IMR-90 (cell line): ENCODE results near the gene NCAM1. TPM values are rescaled to one million over a fixed set of nuclear protein-coding genes. Genes with fewer than 3 reads are reported as not detected.

Experiments used
- ATAC-seq: fragments of 200-7000 bp; cut with Tn5 transposase; 2 replicates; pipeline ENCODE4 v1.9.1; 2020; ENCODE audit warnings: low read depth, mild to moderate bottlenecking, moderate library complexity
- BruUV-seq: library from RNA; stranded (reverse); fragments of 400-500 nt; replicated peaks from 2 replicates; lab custom pipeline; 2021; lab: Mats Ljungman, UMichigan
- CTCF ChIA-PET: fragments of 300-600 bp; formaldehyde crosslinking; extraction: SDS; loops from one replicate; lab custom pipeline; 2021; ENCODE audit warnings: antibody characterized with exemption; lab: Yijun Ruan, JAX
- POLR2A ChIA-PET: fragments of 300-600 bp; sonication (Branson Sonifier 250); formaldehyde crosslinking; loops from one replicate; lab custom pipeline; 2022; ENCODE audit warnings: antibody characterized with exemption; ENCODE audit not compliant: unreplicated experiment; lab: Charles Lee
- DNase-seq: peaks from one replicate; pipeline ENCODE4 v3.0.0; 2013
- H2AFZ ChIP-seq: replicated peaks from 2 replicates; pipeline ENCODE3; 2013; ENCODE audit warnings: low read length, mild to moderate bottlenecking; ENCODE audit not compliant: poor library complexity
- H2AK5ac ChIP-seq: 2 replicates; pipeline ENCODE4 v1.6.1; 2013; ENCODE audit warnings: low read depth, low read length, inconsistent platforms
- H2AK9ac ChIP-seq: replicated peaks from 2 replicates; pipeline ENCODE3; 2013; ENCODE audit warnings: mild to moderate bottlenecking, low read depth, low read length, moderate library complexity; ENCODE audit not compliant: poor library complexity
- H2BK120ac ChIP-seq: 2 replicates; pipeline ENCODE4 v1.6.1; 2013; ENCODE audit warnings: low read depth, low read length, inconsistent platforms
- H2BK15ac ChIP-seq: 3 replicates; pipeline ENCODE4 v1.6.1; 2013; ENCODE audit warnings: low read depth, low read length, inconsistent platforms
- H2BK20ac ChIP-seq: 2 replicates; pipeline ENCODE4 v1.6.1; 2013; ENCODE audit warnings: low read depth, mild to moderate bottlenecking, inconsistent platforms, low read length, moderate library complexity
- H2BK5ac ChIP-seq: 2 replicates; pipeline ENCODE4 v1.6.1; 2013; ENCODE audit warnings: mild to moderate bottlenecking, low read depth, low read length, inconsistent platforms; ENCODE audit not compliant: poor library complexity, severe bottlenecking
- H3K14ac ChIP-seq: replicated peaks from 2 replicates; pipeline ENCODE4 v1.6.1; 2013; ENCODE audit warnings: low read depth, low read length, inconsistent platforms
- H3K18ac ChIP-seq: 2 replicates; pipeline ENCODE4 v1.6.1; 2013; ENCODE audit warnings: low read depth, low read length, control low read depth
- H3K23ac ChIP-seq: 2 replicates; pipeline ENCODE4 v1.6.1; 2013; ENCODE audit warnings: low read depth, low read length, inconsistent platforms
- H3K27ac ChIP-seq: 2 replicates; pipeline ENCODE4 v1.5.1; 2013; ENCODE audit warnings: mild to moderate bottlenecking, control low read depth, low read length; ENCODE audit not compliant: insufficient read depth
- H3K27me3 ChIP-seq: 2 replicates; pipeline ENCODE4 v1.6.1; 2013; ENCODE audit warnings: low read length; ENCODE audit not compliant: control insufficient read depth, insufficient read depth
- H3K36me3 ChIP-seq: 2 replicates; pipeline ENCODE4 v1.6.1; 2013; ENCODE audit warnings: low read length, mixed read lengths; ENCODE audit not compliant: control insufficient read depth, insufficient read depth
- H3K4ac ChIP-seq: 2 replicates; pipeline ENCODE4 v1.6.1; 2013; ENCODE audit warnings: low read depth, low read length, inconsistent platforms
- H3K4me1 ChIP-seq: 2 replicates; pipeline ENCODE4 v1.6.1; 2013; ENCODE audit warnings: low read length, mixed read lengths; ENCODE audit not compliant: control insufficient read depth, insufficient read depth
- H3K4me2 ChIP-seq: 2 replicates; pipeline ENCODE4 v1.6.1; 2013; ENCODE audit warnings: low read depth, mild to moderate bottlenecking, control low read depth, low read length, moderate library complexity
- H3K4me3 ChIP-seq: 2 replicates; pipeline ENCODE4 v1.5.1; 2013; ENCODE audit warnings: low read depth, mild to moderate bottlenecking, control low read depth, low read length, moderate library complexity; ENCODE audit not compliant: insufficient read depth
- H3K56ac ChIP-seq: 2 replicates; pipeline ENCODE4 v1.6.1; 2013; ENCODE audit warnings: low read length, inconsistent platforms; ENCODE audit not compliant: insufficient read depth; ENCODE audit errors: extremely low read depth
- H3K79me1 ChIP-seq, 2 experiments: 2 replicates each; pipeline ENCODE4 v1.6.1; 2013; ENCODE audit warnings: low read length in 2 of 2, inconsistent platforms in 1 of 2, low read depth in 1 of 2
- H3K9ac ChIP-seq: 2 replicates; pipeline ENCODE4 v1.6.1; 2013; ENCODE audit warnings: low read depth, low read length, control low read depth
- H3K9me1 ChIP-seq: 2 replicates; pipeline ENCODE4 v1.6.1; 2013; ENCODE audit warnings: low read length, inconsistent platforms; ENCODE audit not compliant: insufficient read depth
- H3K9me3 ChIP-seq: 2 replicates; pipeline ENCODE4 v1.6.1; 2013; ENCODE audit warnings: low read length; ENCODE audit not compliant: control insufficient read depth, insufficient read depth
- H4K20me1 ChIP-seq: 2 replicates; pipeline ENCODE4 v1.6.1; 2013; ENCODE audit warnings: low read length, inconsistent platforms; ENCODE audit not compliant: insufficient read depth
- H4K5ac ChIP-seq: 2 replicates; pipeline ENCODE4 v1.6.1; 2013; ENCODE audit warnings: mild to moderate bottlenecking, low read depth, low read length, control low read depth
- H4K8ac ChIP-seq, 2 experiments: 2 replicates each; pipeline ENCODE4 v1.6.1; 2013; ENCODE audit warnings: low read depth in 2 of 2, low read length in 2 of 2, control low read depth in 1 of 2, inconsistent platforms in 1 of 2
- H4K91ac ChIP-seq: 2 replicates; pipeline ENCODE4 v1.6.1; 2013; ENCODE audit warnings: low read depth, low read length, inconsistent platforms; ENCODE audit not compliant: insufficient read depth
- CEBPB ChIP-seq: IDR thresholded peaks from 2 replicates; pipeline ENCODE4 v1.6.1; 2012; ENCODE audit warnings: low read depth, low read length, improper control_type of control experiment
- SMC3 ChIP-seq: fragments of 150-350 bp; IDR thresholded peaks from 2 replicates; pipeline ENCODE4 v1.6.1; 2016; ENCODE audit warnings: low read depth, mild to moderate bottlenecking, antibody characterized with exemption, low read length, moderate library complexity
- WGBS, 2 experiments: methylation state at CpG; one replicate each; pipeline versions ENCODE4 v1.1.5 to v1.1.7; 2013; ENCODE audit warnings: missing lambda C conversion rate in 2 of 2; ENCODE audit not compliant: insufficient read length in 1 of 2; ENCODE audit errors: extremely low coverage in 2 of 2; 5-methylcytosine and 5-hydroxymethylcytosine counted together
- dilution Hi-C: fragments of 300-500 bp; cut with HindIII; formaldehyde crosslinking; loops from one replicate; pipeline ENCODE4 v1.14.3; 2018; ENCODE audit warnings: low sequenced_read_pairs; ENCODE audit not compliant: unreplicated experiment
- in situ Hi-C: fragments of 300-500 bp; cut with MboI; formaldehyde crosslinking; loops from 3 replicates; pipeline ENCODE4 v1.14.3; 2019; ENCODE audit warnings: low sequenced_read_pairs, inconsistent platforms, mixed read lengths
- intact Hi-C: fragments of 100-400 bp; cut with micrococcal nuclease; formaldehyde crosslinking; loops from 2 replicates; pipeline ENCODE4 v1.10.0; 2022
- polyA plus RNA-seq, 3 experiments: library from polyadenylated mRNA; depleted of rRNA; stranded (reverse); fragments of >200 nt; gene quantifications; 2 replicates each; pipeline ENCODE4 v1.2.3, GENCODE V29; 2012; ENCODE audit warnings: low replicate concordance in 1 of 3
- total RNA-seq: library from RNA; depleted of rRNA; stranded (reverse); fragments of >200 nt; gene quantifications from 2 replicates; pipeline ENCODE4 v1.2.3, GENCODE V29; 2012

NCAM1 gene
- total and polyA plus RNA-seq, 2 of the 4 experiments (the other 2 are of a cell fraction), result 0.09 to 0.18 TPM

DNA sequence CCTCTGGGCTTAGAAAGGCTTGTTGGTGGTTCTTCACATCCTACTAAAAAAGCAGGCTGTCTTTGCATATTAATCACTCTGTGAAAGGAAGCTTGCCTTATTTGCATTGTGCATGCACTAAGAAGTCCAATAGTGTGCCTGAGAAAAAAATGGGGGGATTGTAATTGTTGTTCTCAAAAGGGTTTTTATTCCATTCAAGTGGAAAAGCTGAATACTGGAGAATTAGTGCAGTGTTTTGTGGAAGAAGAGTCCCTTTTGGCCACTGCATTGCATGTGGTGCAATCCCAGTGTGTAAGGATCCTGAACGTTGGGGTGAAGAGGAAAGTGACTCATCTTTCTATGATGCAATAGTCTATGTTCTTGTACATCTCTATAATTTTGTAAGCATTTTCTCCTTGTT, 16.5 kb downstream of the NCAM1 start:
- no peak overlapping the region for H2AK9ac ChIP-seq
- TF ChIP-seq SMC3, result no peak
- peak; percentile 80 for TF ChIP-seq CEBPB
- no peaks in the 10 kb centered on the region for H3K9me3 ChIP-seq
- no peak overlapping the region for H2AFZ ChIP-seq
- no peaks in the 10 kb centered on the region for H3K36me3 ChIP-seq
- no peak overlapping the region for H4K8ac ChIP-seq
- no peak overlapping the region for H2AK5ac ChIP-seq
- ChIA-PET POLR2A (no interaction called here), CTCF (no interaction called here)
- in situ Hi-C loops, result no loop called here
- no peaks in the 10 kb centered on the region for H3K9me1 ChIP-seq
- H3K14ac ChIP-seq, result no peak overlapping the region
- no peak overlapping the region for H3K9ac ChIP-seq
- H2BK5ac ChIP-seq, result no peak overlapping the region
- DNase-seq (peak; percentile 13), ATAC-seq (no peak)
- H3K27me3 ChIP-seq, result no peaks in the 10 kb centered on the region
- H3K27ac ChIP-seq, result no peak overlapping the region
- H3K4ac ChIP-seq, result no peak overlapping the region
- no peaks in the 10 kb centered on the region for H3K79me1 ChIP-seq
- intact Hi-C loops, result no loop called here
- H3K23ac ChIP-seq, result no peak overlapping the region
- no peak overlapping the region for H3K56ac ChIP-seq
- H4K20me1 ChIP-seq, result no peaks in the 10 kb centered on the region
- no peak overlapping the region for H2BK120ac ChIP-seq
- H4K5ac ChIP-seq, result no peak overlapping the region
- H2BK20ac ChIP-seq, result no peak overlapping the region
- H3K4me3 ChIP-seq, result no peak overlapping the region
- BruUV-seq, result no TSS peak
- no peaks in the 10 kb centered on the region for H3K4me1 ChIP-seq
- dilution Hi-C loops, result no loop called here
- no peak overlapping the region for H4K91ac ChIP-seq
- no peak overlapping the region for H2BK15ac ChIP-seq
- no peak overlapping the region for H3K18ac ChIP-seq
- no peak overlapping the region for H3K4me2 ChIP-seq
- WGBS, 2 experiments, result no CpG with 5 or more reads among the region's 1 CpG
